ENCODE measurements around the gene GRAPL. TPM values are rescaled to one million over a fixed set of nuclear protein-coding genes. Genes with fewer than 3 reads are reported as not detected.
"Not testable (repeated sequence)": the region's sequence is repeated elsewhere in the genome, so short reads cannot be mapped to it uniquely, and the experiment has no call there.

The GRAPL gene
- total RNA-seq, 1 donor from 2014 or later = 0.48 TPM

GRCh38 chr17:19189781-19190405 lies 62.5 kb downstream of the GRAPL start:
- ATAC-seq = not testable (repeated sequence)

DNA sequence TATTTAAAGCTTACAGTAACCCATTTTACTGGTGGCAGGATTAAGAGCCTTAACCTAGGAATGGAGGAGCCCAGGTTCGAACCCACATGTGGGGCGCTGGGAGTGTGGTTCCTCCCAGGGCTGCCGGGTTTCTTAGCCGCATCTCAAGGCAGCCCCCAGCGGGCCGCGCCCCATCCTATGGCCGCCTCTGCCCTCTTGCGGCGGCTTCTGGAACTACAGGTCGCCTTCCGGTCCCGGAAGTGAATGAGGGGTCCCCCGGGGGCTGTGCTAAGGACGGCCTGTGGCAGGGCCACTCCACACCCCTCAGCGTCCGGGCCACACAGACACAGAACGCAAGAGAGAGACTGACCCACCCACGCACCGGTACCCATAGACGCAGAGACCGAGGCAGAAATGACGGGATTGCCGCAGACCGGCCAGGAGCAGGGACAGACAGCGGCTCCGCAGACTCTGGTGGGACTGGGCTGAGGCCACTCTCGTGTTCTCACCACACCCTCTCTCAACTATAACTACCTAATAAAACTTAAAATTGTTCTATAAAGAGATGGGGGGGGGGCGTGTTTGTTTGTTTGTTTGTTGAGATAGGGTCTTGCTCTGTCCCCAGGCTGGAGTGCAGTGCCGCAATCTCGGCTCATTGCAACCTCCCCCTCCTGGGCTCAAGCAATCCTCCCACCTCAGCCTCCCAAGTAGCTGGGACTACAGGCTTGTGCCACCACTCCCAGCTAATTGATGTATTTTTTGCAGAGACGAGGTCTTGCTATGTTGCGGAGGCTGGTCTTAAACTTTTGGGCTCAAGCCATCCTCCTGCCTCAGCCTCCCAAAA lies 69.2 kb downstream of the GRAPL start:
- ATAC-seq = peak; percentile 91

- ATAC-seq = peak; percentile 90
These were observed 75.1 kb downstream of the GRAPL start for GRCh38 chr17:19202448-19202847.

DNA sequence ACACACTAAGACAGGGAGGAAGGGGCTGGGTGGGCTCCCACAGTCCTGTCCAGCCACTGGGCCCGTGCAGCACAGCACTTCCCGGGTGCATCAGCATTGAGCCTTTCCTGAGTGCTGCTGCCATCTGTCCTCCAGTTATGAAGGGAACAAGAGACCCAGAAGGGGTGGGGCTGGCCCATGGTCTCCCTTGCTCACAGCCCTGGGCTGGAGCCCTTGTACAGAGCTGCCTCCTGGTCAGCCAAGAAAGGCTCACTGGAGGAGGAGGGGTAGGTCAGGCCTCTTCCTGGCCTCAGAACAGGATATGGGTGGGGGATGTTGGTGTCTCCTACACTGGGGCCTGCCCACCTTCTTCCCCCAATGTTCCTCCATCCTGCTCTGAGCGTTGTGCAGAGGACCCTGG lies 76.0 kb downstream of the GRAPL start:
- peak; percentile 9 for ATAC-seq

Other genes starting within 250 kb of the GRAPL start
- gene SLC5A10, start 175.4 kb upstream of the GRAPL start, total RNA-seq = 0.64 TPM
- 47.0 TPM for gene FAM83G, start 122.8 kb upstream of the GRAPL start, total RNA-seq
- gene GRAP, start 80.6 kb upstream of the GRAPL start, total RNA-seq = 1.00 TPM
- gene EPN2, start 109.8 kb downstream of the GRAPL start, total RNA-seq = 68.3 TPM
- 12.7 TPM for gene B9D1, start 235.1 kb downstream of the GRAPL start, total RNA-seq

All from esophagus mucosa (tissue), 1 donor.